Uterus (tissue), 4 donors: ENCODE measurements around the gene RMND5A. TPM values are rescaled to one million over a fixed set of nuclear protein-coding genes. Genes with fewer than 3 reads are reported as not detected.

ENCODE experiments used
- DNase-seq, 2 donors: peaks; one replicate each; pipeline ENCODE4 v3.0.0-alpha.2; 2019 to 2020
- H3K27ac ChIP-seq, 2 donors: fragments of 200-600 bp; sonication (generic); 1 replicate in 1 of 2; 2 replicates in 1 of 2; pipeline ENCODE4 v1.5.1; 2016 to 2018
- H3K27me3 ChIP-seq, 2 donors: fragments of 200-600 bp; sonication (generic); one replicate each; pipeline ENCODE4 v1.5.1; 2018 to 2019; ENCODE audit warnings: control low read depth in 1 of 2
- H3K36me3 ChIP-seq, 2 donors: fragments of 200-600 bp; sonication (generic); one replicate each; pipeline ENCODE4 v1.5.1; 2019; ENCODE audit warnings: control low read depth in 1 of 2
- H3K4me1 ChIP-seq, 2 donors: fragments of 200-600 bp; sonication (generic); one replicate each; pipeline ENCODE4 v1.5.1; 2018 to 2019; ENCODE audit warnings: control low read depth in 1 of 2
- H3K4me3 ChIP-seq, 2 donors: fragments of 200-600 bp; sonication (generic); 1 replicate in 1 of 2; 2 replicates in 1 of 2; pipeline ENCODE4 v1.5.1; 2018 to 2019; ENCODE audit warnings: mild to moderate bottlenecking in 1 of 2
- H3K9me3 ChIP-seq, 2 donors: fragments of 200-600 bp; sonication (generic); one replicate each; pipeline ENCODE4 v1.5.1; 2019; ENCODE audit warnings: control low read depth in 1 of 2
- POLR2A ChIP-seq, 2 donors: fragments of 450-650 bp; IDR thresholded peaks; one replicate each; pipeline ENCODE4 v1.6.1; 2016; ENCODE audit warnings: antibody characterized with exemption in 2 of 2, mild to moderate bottlenecking in 1 of 2, moderate library complexity in 1 of 2
- intact Hi-C: fragments of 100-400 bp; cut with DNase I; formaldehyde crosslinking; loops from one replicate; pipeline ENCODE4 v1.15.1; 2023; ENCODE audit warnings: low total_unique reads
- total RNA-seq, 4 donors: library from RNA; depleted of rRNA in 3 of 4; stranded (reverse); fragments of >200 nt in 3 of 4; gene quantifications; one replicate each; pipeline versions ENCODE4 v1.1.0 to v1.2.4, GENCODE V29; 2014 to 2023
- TF ChIP-seq, protein P1 (sequence below), 4 experiments: fragments of 200-600 bp in 2 of 4; fragments of 450-650 bp in 2 of 4; sonication (generic) in 2 of 4; IDR thresholded peaks; one replicate each; pipeline ENCODE4 v1.5.1; 2016 to 2019; ENCODE audit warnings: antibody characterized with exemption in 4 of 4, mild to moderate bottlenecking in 2 of 4, moderate library complexity in 1 of 4
- donor health status: DM: yes; HTN: yes; CAD: no.

Gene RMND5A
- total RNA-seq, 4 donors from 2014 or later: 33.6 to 71.5 (median 38.0) TPM

- no peak for TF ChIP-seq POLR2A (IDR thresholded peaks at IDR 0.05)
- TF ChIP-seq, protein P1, sequence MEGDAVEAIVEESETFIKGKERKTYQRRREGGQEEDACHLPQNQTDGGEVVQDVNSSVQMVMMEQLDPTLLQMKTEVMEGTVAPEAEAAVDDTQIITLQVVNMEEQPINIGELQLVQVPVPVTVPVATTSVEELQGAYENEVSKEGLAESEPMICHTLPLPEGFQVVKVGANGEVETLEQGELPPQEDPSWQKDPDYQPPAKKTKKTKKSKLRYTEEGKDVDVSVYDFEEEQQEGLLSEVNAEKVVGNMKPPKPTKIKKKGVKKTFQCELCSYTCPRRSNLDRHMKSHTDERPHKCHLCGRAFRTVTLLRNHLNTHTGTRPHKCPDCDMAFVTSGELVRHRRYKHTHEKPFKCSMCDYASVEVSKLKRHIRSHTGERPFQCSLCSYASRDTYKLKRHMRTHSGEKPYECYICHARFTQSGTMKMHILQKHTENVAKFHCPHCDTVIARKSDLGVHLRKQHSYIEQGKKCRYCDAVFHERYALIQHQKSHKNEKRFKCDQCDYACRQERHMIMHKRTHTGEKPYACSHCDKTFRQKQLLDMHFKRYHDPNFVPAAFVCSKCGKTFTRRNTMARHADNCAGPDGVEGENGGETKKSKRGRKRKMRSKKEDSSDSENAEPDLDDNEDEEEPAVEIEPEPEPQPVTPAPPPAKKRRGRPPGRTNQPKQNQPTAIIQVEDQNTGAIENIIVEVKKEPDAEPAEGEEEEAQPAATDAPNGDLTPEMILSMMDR (IDR thresholded peaks at IDR 0.05): no peak
- Histone ChIP-seq H3K9me3 (no peaks in the 10 kb centered on the region), H3K36me3 (no peaks in the 10 kb centered on the region), H3K27me3 (no peaks in the 10 kb centered on the region), H3K4me3 (no peak overlapping the region), H3K4me1 (no peaks in the 10 kb centered on the region), H3K27ac (peak overlapping the region; percentile 65)
- intact Hi-C loops: no loop called here
- no peak for DNase-seq
Observed at GRCh38 chr2:86675104-86675503, 45.0 kb upstream of the RMND5A start.

GRCh38 chr2:86675511-86676015 lies 44.5 kb upstream of the RMND5A start:
- H3K4me1 ChIP-seq: no peaks in the 10 kb centered on the region
- intact Hi-C loops: no loop called here
- peak overlapping the region; percentile 65 for H3K27ac ChIP-seq
- no peaks in the 10 kb centered on the region for H3K36me3 ChIP-seq
- H3K27me3 ChIP-seq: no peaks in the 10 kb centered on the region
- no peak overlapping the region for H3K4me3 ChIP-seq
- DNase-seq: peak in 1 of 2 donors; percentile 19
- TF ChIP-seq, protein P1 (IDR thresholded peaks at IDR 0.05): no peak
- TF ChIP-seq POLR2A (IDR thresholded peaks at IDR 0.05): no peak
- no peaks in the 10 kb centered on the region for H3K9me3 ChIP-seq

- intact Hi-C loops: no loop called here
- Histone ChIP-seq H3K4me3 (no peak overlapping the region), H3K4me1 (no peaks in the 10 kb centered on the region)
Observed at GRCh38 chr2:86677816-86678215, 42.3 kb upstream of the RMND5A start.

GRCh38 chr2:86679036-86679435 lies 41.1 kb upstream of the RMND5A start:
- TF ChIP-seq, protein P1 (IDR thresholded peaks at IDR 0.05): no peak
- no peak for TF ChIP-seq POLR2A (IDR thresholded peaks at IDR 0.05)
- Histone ChIP-seq H3K4me1 (no peaks in the 10 kb centered on the region), H3K27me3 (no peaks in the 10 kb centered on the region), H3K9me3 (no peaks in the 10 kb centered on the region), H3K4me3 (no peak overlapping the region), H3K36me3 (no peaks in the 10 kb centered on the region), H3K27ac (no peak overlapping the region)
- intact Hi-C loops: no loop called here
- DNase-seq: no peak

More at GRCh38 chr2:86677816-86678215, 42.3 kb upstream of the RMND5A start:
- H3K27ac ChIP-seq: no peak overlapping the region
- no peaks in the 10 kb centered on the region for H3K36me3 ChIP-seq
- H3K27me3 ChIP-seq: no peaks in the 10 kb centered on the region
- DNase-seq: no peak
- TF ChIP-seq, protein P1 (IDR thresholded peaks at IDR 0.05): no peak
- TF ChIP-seq POLR2A (IDR thresholded peaks at IDR 0.05): no peak
- H3K9me3 ChIP-seq: no peaks in the 10 kb centered on the region

GRCh38 chr2:86685351-86685750 lies 34.7 kb upstream of the RMND5A start:
- Histone ChIP-seq H3K9me3 (no peaks in the 10 kb centered on the region), H3K27me3 (no peaks in the 10 kb centered on the region), H3K4me3 (no peak overlapping the region), H3K4me1 (no peaks in the 10 kb centered on the region), H3K36me3 (no peaks in the 10 kb centered on the region), H3K27ac (no peak overlapping the region)
- no peak for TF ChIP-seq POLR2A (IDR thresholded peaks at IDR 0.05)
- TF ChIP-seq, protein P1 (IDR thresholded peaks at IDR 0.05): no peak
- DNase-seq: no peak
- intact Hi-C loops: no loop called here
